NT2/D1 (cell line): ENCODE results near the gene PEX16.

Source experiments
- DNase-seq: peaks from one replicate; pipeline ENCODE4 v3.0.0-alpha.2; 2011; ENCODE audit warnings: low read depth, low spot score
- H3K27me3 ChIP-seq: 2 replicates; pipeline ENCODE4 v1.6.0; 2011; ENCODE audit warnings: mild to moderate bottlenecking; ENCODE audit not compliant: insufficient read length, insufficient read depth
- H3K36me3 ChIP-seq: 2 replicates; pipeline ENCODE4 v1.6.1; 2011; ENCODE audit warnings: mild to moderate bottlenecking, low read length, mixed read lengths; ENCODE audit not compliant: insufficient read depth, insufficient read length
- H3K4me1 ChIP-seq: 2 replicates; pipeline ENCODE4 v1.5.1; 2011; ENCODE audit not compliant: insufficient read depth, insufficient read length
- H3K4me3 ChIP-seq: 2 replicates; pipeline ENCODE4 v1.5.1; 2011; ENCODE audit warnings: low read depth; ENCODE audit not compliant: insufficient read length
- H3K9ac ChIP-seq: 2 replicates; pipeline ENCODE4 v1.6.0; 2011; ENCODE audit warnings: low read depth; ENCODE audit not compliant: insufficient read length
- H3K9me3 ChIP-seq: 2 replicates; pipeline ENCODE4 v1.5.1; 2011; ENCODE audit warnings: mild to moderate bottlenecking, low read length; ENCODE audit not compliant: insufficient read depth
- SUZ12 ChIP-seq: IDR thresholded peaks from 2 replicates; pipeline ENCODE4 v1.6.1; 2011; ENCODE audit not compliant: insufficient read length, insufficient read depth; ENCODE audit errors: extremely low read depth
- YY1 ChIP-seq: IDR thresholded peaks from 2 replicates; pipeline ENCODE4 v1.6.1; 2011; ENCODE audit not compliant: insufficient read length, insufficient read depth
- ZNF274 ChIP-seq: IDR thresholded peaks from 2 replicates; pipeline ENCODE4 v1.6.1; 2011; ENCODE audit warnings: mild to moderate bottlenecking, low read depth, low read length

The PEX16 gene

GRCh38 chr11:45890886-45891550 is 26.7 kb downstream of the PEX16 start:
- Histone ChIP-seq H3K9ac (no peak overlapping the region), H3K4me3 (no peak overlapping the region), H3K4me1 (peaks cover 21% of the 10 kb centered on the region), H3K36me3 (no peaks in the 10 kb centered on the region), H3K27me3 (peaks cover 17% of the 10 kb centered on the region), H3K9me3 (no peaks in the 10 kb centered on the region)
- DNase-seq = no peak
- no peak for TF ChIP-seq ZNF274
- TF ChIP-seq SUZ12 = no peak

- H3K4me3 ChIP-seq = no peak overlapping the region
- no peaks in the 10 kb centered on the region for H3K36me3 ChIP-seq
- no peaks in the 10 kb centered on the region for H3K9me3 ChIP-seq
- peaks cover 25% of the 10 kb centered on the region for H3K27me3 ChIP-seq
- no peak overlapping the region for H3K9ac ChIP-seq
- peaks cover 17% of the 10 kb centered on the region for H3K4me1 ChIP-seq
- DNase-seq = no peak
- TF ChIP-seq SUZ12 (no peak), ZNF274 (no peak), YY1 (no peak)
Measured at GRCh38 chr11:45889966-45890365, 27.7 kb downstream of the PEX16 start.

- Histone ChIP-seq H3K9me3 (no peaks in the 10 kb centered on the region), H3K9ac (no peak overlapping the region), H3K4me1 (peaks cover 13% of the 10 kb centered on the region), H3K27me3 (peaks cover 29% of the 10 kb centered on the region), H3K36me3 (no peaks in the 10 kb centered on the region), H3K4me3 (no peak overlapping the region)
- no peak for DNase-seq
- TF ChIP-seq YY1 (no peak), ZNF274 (no peak), SUZ12 (no peak)
Measured at GRCh38 chr11:45889555-45889954, 28.1 kb downstream of the PEX16 start.

- no peak overlapping the region for H3K9ac ChIP-seq
- H3K9me3 ChIP-seq = no peaks in the 10 kb centered on the region
- H3K27me3 ChIP-seq = peaks cover 29% of the 10 kb centered on the region
- H3K4me3 ChIP-seq = no peak overlapping the region
- H3K36me3 ChIP-seq = no peaks in the 10 kb centered on the region
- TF ChIP-seq SUZ12 (no peak), ZNF274 (no peak), YY1 (no peak)
- no peak for DNase-seq
- H3K4me1 ChIP-seq = peaks cover 4% of the 10 kb centered on the region
Measured at GRCh38 chr11:45887587-45887986, 30.1 kb downstream of the PEX16 start.

GRCh38 chr11:45886816-45887520 is 30.7 kb downstream of the PEX16 start:
- H3K9me3 ChIP-seq = no peaks in the 10 kb centered on the region
- H3K27me3 ChIP-seq = peaks cover 29% of the 10 kb centered on the region
- H3K4me1 ChIP-seq = peaks cover 4% of the 10 kb centered on the region
- no peak overlapping the region for H3K9ac ChIP-seq
- H3K36me3 ChIP-seq = peaks cover 2% of the 10 kb centered on the region
- DNase-seq = no peak
- TF ChIP-seq SUZ12 = no peak
- TF ChIP-seq YY1 = no peak
- no peak for TF ChIP-seq ZNF274
- no peak overlapping the region for H3K4me3 ChIP-seq

GRCh38 chr11:45885921-45886721 is 31.6 kb downstream of the PEX16 start:
- Histone ChIP-seq H3K27me3 (peaks cover 29% of the 10 kb centered on the region), H3K9me3 (no peaks in the 10 kb centered on the region), H3K4me3 (peak overlapping the region; percentile 63), H3K36me3 (peaks cover 9% of the 10 kb centered on the region), H3K9ac (peak overlapping the region; percentile 78), H3K4me1 (peaks cover 4% of the 10 kb centered on the region)
- no peak for DNase-seq
- TF ChIP-seq YY1 = no peak
- no peak for TF ChIP-seq ZNF274
- TF ChIP-seq SUZ12 = no peak
